Measurements from ENCODE around the gene FBLN1. TPM values are rescaled to one million over a fixed set of nuclear protein-coding genes. Genes with fewer than 3 reads are reported as not detected.
A peak's percentile ranks its signal among the peaks of the same experiment; 100 is the strongest.
"Not testable (repeated sequence)": the region's sequence is repeated elsewhere in the genome, so short reads cannot be mapped to it uniquely, and the experiment has no call there.

The FBLN1 gene
- total RNA-seq, 1 donor from 2014 or later: 18.2 TPM

DNA sequence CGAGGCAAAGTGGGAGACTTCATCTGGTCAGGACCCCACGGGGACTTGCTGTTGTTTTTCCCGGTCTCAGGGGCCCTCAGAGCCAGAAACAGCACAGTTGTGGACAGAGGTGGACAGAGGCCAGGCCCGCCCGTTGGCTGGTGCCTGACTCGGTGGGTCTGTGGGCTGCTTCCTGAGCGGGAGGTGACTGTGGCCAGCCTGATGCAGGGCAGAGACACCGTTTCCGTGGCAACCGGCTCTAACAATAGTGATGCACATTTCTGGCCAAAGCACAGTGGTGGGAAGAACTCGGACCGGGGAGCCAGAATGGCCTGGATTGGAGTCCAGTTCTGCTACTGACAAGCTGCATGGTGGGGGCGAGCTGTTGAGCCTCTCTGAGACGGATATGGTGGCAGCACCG is 110.3 kb downstream of the FBLN1 start:
- H3K4me3 ChIP-seq (ENCODE audit: low read depth, low read length): no peak overlapping the region
- no peak for FAIRE-seq
- no peaks in the 10 kb centered on the region for H3K27me3 ChIP-seq (ENCODE audit: control insufficient read depth, insufficient read depth, low read length)
- DNase-seq (ENCODE audit: low read depth): no peak
- TF ChIP-seq, protein P1, sequence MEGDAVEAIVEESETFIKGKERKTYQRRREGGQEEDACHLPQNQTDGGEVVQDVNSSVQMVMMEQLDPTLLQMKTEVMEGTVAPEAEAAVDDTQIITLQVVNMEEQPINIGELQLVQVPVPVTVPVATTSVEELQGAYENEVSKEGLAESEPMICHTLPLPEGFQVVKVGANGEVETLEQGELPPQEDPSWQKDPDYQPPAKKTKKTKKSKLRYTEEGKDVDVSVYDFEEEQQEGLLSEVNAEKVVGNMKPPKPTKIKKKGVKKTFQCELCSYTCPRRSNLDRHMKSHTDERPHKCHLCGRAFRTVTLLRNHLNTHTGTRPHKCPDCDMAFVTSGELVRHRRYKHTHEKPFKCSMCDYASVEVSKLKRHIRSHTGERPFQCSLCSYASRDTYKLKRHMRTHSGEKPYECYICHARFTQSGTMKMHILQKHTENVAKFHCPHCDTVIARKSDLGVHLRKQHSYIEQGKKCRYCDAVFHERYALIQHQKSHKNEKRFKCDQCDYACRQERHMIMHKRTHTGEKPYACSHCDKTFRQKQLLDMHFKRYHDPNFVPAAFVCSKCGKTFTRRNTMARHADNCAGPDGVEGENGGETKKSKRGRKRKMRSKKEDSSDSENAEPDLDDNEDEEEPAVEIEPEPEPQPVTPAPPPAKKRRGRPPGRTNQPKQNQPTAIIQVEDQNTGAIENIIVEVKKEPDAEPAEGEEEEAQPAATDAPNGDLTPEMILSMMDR (IDR thresholded peaks at IDR 0.05; ENCODE audit: insufficient read depth, low read length, severe bottlenecking): no peak
- H3K36me3 ChIP-seq (ENCODE audit: control insufficient read depth, insufficient read depth, low read length): no peaks in the 10 kb centered on the region

DNA sequence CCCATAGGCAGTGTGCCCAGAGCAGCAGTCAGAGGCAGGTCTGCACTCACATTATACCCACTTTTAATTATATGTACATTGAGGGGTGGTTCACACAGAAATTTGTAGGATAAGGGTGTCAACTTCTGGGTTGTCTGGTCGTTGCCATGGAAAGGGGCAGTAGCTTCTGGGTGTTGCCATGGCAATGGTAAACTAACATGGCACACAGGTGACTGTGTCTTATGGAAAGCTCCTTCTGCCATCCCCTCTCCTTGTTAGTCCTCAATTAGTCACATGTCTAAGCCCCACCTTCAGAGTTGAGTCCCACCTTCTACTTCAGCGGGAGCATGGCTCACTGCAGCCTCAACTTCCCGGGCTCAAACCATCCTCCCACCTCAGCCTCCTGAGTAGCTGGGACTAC is 112.7 kb downstream of the FBLN1 start:
- FAIRE-seq: no peak
- Histone ChIP-seq H3K27me3 (ENCODE audit: control insufficient read depth, insufficient read depth, low read length) (no peaks in the 10 kb centered on the region), H3K4me3 (ENCODE audit: low read depth, low read length) (no peak overlapping the region), H3K36me3 (ENCODE audit: control insufficient read depth, insufficient read depth, low read length) (no peaks in the 10 kb centered on the region)
- TF ChIP-seq, protein P1 (IDR thresholded peaks at IDR 0.05; ENCODE audit: insufficient read depth, low read length, severe bottlenecking): no peak
- no peak for DNase-seq (ENCODE audit: low read depth)

DNA sequence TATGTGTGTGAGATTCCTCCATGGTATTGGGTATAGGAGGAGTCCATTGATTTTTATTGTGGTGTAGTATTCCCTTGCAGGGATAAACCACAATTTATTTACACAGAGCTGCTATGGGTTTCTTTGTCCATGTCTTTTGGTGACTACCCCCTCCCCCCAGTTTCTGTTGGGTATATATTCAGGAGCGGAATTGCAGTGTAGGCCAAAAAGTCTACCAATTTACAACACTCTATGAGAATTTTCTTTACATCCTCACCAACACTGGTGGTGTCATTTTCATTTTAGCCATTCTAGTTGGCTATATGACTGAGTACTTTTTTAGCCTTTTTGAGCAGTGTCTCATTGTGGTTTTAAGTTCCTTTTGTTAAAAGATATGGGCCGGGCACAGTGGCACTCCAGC is 113.7 kb downstream of the FBLN1 start:
- FAIRE-seq: no peak
- TF ChIP-seq, protein P1 (IDR thresholded peaks at IDR 0.05; ENCODE audit: insufficient read depth, low read length, severe bottlenecking): no peak
- H3K36me3 ChIP-seq (ENCODE audit: control insufficient read depth, insufficient read depth, low read length): no peaks in the 10 kb centered on the region
- H3K27me3 ChIP-seq (ENCODE audit: control insufficient read depth, insufficient read depth, low read length): no peaks in the 10 kb centered on the region
- no peak for DNase-seq (ENCODE audit: low read depth)
- no peak overlapping the region for H3K4me3 ChIP-seq (ENCODE audit: low read depth, low read length)

DNA sequence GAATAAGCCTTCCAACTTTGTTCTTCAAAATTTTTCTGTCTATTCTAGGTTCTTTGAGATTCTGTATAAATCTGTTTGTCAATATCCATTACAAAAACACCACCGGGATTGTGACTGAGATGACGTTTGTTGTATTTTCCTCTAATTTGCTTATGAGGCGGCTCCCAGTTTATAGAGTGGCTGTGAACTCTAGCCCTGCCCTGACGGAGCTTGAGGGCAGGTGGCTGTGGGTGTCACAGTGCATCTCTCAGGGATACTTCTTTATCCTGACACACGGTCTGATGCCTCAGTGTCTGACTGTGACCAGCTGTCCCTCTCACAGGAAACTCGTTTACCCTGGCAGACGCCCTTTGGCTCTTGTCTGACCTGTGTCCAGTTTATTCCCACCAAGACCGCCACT is 115.3 kb downstream of the FBLN1 start:
- FAIRE-seq (peak; percentile 28), DNase-seq (ENCODE audit: low read depth) (no peak)
- Histone ChIP-seq H3K4me3 (ENCODE audit: low read depth, low read length) (no peak overlapping the region), H3K36me3 (ENCODE audit: control insufficient read depth, insufficient read depth, low read length) (no peaks in the 10 kb centered on the region), H3K27me3 (ENCODE audit: control insufficient read depth, insufficient read depth, low read length) (no peaks in the 10 kb centered on the region)
- TF ChIP-seq, protein P1 (IDR thresholded peaks at IDR 0.05; ENCODE audit: insufficient read depth, low read length, severe bottlenecking): no peak

DNA sequence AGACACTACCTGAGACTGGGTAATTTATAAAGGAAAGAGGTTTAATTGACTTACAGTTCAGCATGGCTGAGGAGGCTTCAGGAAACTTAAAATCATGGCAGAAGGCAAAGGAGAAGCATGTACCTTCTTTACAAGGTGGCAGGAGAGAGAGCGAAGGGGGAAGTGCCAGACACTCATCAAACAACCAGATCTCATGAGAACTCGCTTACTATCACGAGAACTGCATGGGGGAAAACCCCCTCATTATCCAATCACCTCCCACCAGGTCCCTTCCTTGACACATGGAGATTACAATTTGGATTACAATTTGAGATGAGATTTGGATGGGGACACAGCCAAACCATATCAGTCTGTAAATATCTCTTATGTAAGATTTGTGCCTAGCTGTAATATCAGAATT is 118.0 kb downstream of the FBLN1 start:
- no peaks in the 10 kb centered on the region for H3K27me3 ChIP-seq (ENCODE audit: control insufficient read depth, insufficient read depth, low read length)
- no peak overlapping the region for H3K4me3 ChIP-seq (ENCODE audit: low read depth, low read length)
- no peak for DNase-seq (ENCODE audit: low read depth)
- no peak for FAIRE-seq
- H3K36me3 ChIP-seq (ENCODE audit: control insufficient read depth, insufficient read depth, low read length): no peaks in the 10 kb centered on the region
- TF ChIP-seq, protein P1 (IDR thresholded peaks at IDR 0.05; ENCODE audit: insufficient read depth, low read length, severe bottlenecking): no peak

DNA sequence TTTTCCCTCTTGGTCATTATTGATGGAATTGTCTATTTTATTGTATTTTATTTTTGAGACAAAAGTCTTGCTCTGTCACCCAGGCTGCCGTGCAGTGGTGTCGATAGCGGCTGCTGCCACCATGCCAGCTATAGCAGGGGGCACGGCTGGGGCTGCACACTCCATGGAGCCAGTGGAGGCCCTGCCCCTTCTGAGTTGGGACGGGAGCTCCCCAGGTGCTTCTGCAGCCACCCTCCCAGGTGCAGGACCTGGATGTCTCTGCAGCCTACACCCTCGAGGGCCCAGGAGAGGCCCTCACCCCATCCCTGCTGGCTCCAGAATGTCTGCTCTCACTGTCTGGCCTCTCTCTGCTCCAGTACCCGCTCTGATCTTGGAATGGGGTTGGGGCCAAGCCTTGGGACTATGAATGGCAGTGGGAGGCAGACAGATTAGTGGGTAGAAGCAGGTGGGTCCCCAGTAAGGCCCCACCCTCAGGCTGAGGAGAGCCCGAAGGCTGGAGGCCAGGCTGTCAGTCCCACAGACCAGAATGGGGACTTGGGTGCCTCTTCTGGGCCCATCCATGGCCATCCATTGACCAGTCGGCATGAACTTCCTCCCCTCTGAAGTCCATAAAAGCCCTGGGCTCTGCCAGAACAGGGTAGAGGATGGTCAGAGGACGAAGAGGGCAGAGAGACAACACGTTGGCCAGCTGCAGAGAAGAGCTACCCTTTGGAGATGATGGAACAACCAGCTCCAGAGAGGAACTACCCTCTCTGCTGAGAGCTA is 119.3 kb downstream of the FBLN1 start:
- no peaks in the 10 kb centered on the region for H3K36me3 ChIP-seq (ENCODE audit: control insufficient read depth, insufficient read depth, low read length)
- no peaks in the 10 kb centered on the region for H3K27me3 ChIP-seq (ENCODE audit: control insufficient read depth, insufficient read depth, low read length)
- FAIRE-seq (no peak), DNase-seq (ENCODE audit: low read depth) (no peak)
- no peak overlapping the region for H3K4me3 ChIP-seq (ENCODE audit: low read depth, low read length)
- TF ChIP-seq, protein P1 (IDR thresholded peaks at IDR 0.05; ENCODE audit: insufficient read depth, low read length, severe bottlenecking): no peak

DNA sequence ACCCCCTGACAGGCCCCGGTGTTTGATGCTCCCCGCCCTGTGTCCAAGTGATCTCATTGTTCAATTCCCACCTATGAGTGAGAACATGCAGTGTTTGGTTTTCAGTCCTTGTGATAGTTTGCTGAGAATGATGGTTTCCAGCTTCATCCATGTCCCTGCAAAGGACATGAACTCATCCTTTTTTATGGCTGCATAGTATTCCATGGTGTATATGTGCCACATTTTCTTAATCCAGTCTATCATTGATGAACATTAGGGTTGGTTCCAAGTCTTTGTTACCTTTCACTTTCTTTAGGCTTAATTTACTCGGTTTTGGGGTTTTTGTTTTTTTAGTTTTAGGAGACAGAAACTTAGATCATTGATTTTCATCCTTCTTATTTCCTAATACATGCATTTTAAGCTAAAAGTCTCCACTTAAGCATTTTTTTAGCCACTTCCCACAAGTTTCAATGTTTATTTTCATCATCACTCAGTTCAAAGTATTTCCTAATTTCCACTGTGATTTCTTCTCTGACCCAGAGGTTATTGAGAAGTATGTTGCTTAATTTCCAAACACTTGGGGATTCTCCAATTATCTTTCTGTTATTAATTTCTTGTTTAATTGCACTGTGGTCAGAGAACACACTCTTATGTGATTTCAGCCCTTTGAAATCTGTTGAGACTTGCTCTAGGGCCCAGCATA is 120.9 kb downstream of the FBLN1 start:
- not testable (repeated sequence) for FAIRE-seq; H3K4me3 ChIP-seq (ENCODE audit: low read depth, low read length); H3K27me3 ChIP-seq (ENCODE audit: control insufficient read depth, insufficient read depth, low read length); DNase-seq (ENCODE audit: low read depth); H3K36me3 ChIP-seq (ENCODE audit: control insufficient read depth, insufficient read depth, low read length)
